C1 segment of cervical spinal cord (tissue), 14 donors: ENCODE data around the gene CACNA1E.
"Not testable (repeated sequence)": the region's sequence is repeated elsewhere in the genome, so short reads cannot be mapped to it uniquely, and the experiment has no call there.

ENCODE experiments used
- DNase-seq, 14 donors: peaks; one replicate each; lab custom pipeline; 2025; lab: John Stamatoyannopoulos, UW

Gene CACNA1E

GRCh38 chr1:181807251-181807650, 323.9 kb downstream of the CACNA1E start:
- DNase-seq = no peak

GRCh38 chr1:181809991-181810545, 326.8 kb downstream of the CACNA1E start:
- DNase-seq = no peak

- no peak for DNase-seq
Measured at GRCh38 chr1:181812208-181812607, 328.9 kb downstream of the CACNA1E start.

- no peak for DNase-seq
Measured at GRCh38 chr1:181813266-181813665, 329.9 kb downstream of the CACNA1E start.

- DNase-seq = no peak
Measured at GRCh38 chr1:181816608-181817007, 333.3 kb downstream of the CACNA1E start.

- DNase-seq = no peak
Measured at GRCh38 chr1:181817091-181817490, 333.8 kb downstream of the CACNA1E start.

- no peak for DNase-seq
Measured at GRCh38 chr1:181818459-181818858, 335.1 kb downstream of the CACNA1E start.

GRCh38 chr1:181818943-181819342, 335.6 kb downstream of the CACNA1E start:
- no peak for DNase-seq

- no peak for DNase-seq
Measured at GRCh38 chr1:181821701-181822100, 338.4 kb downstream of the CACNA1E start.

- not testable (repeated sequence) for DNase-seq
Measured at GRCh38 chr1:181832173-181832880, 349.0 kb downstream of the CACNA1E start.

GRCh38 chr1:181846001-181846645, 362.8 kb downstream of the CACNA1E start:
- no peak for DNase-seq

GRCh38 chr1:181846681-181847080, 363.4 kb downstream of the CACNA1E start:
- DNase-seq = no peak

GRCh38 chr1:181849071-181849470, 365.8 kb downstream of the CACNA1E start:
- no peak for DNase-seq

GRCh38 chr1:181854212-181854611, 370.9 kb downstream of the CACNA1E start:
- not testable (repeated sequence) for DNase-seq

- DNase-seq = no peak
Measured at GRCh38 chr1:181855380-181855779, 372.1 kb downstream of the CACNA1E start.
